ENCODE results near the gene SESN2. TPM values are rescaled to one million over a fixed set of nuclear protein-coding genes. Genes with fewer than 3 reads are reported as not detected.

Gene SESN2
- total and polyA plus RNA-seq, 10 of the 15 experiments (the other 5 are each of a cell fraction or from before 2014, with no cell fraction given) = 1.5 to 40.9 (median 17.8) TPM

DNA sequence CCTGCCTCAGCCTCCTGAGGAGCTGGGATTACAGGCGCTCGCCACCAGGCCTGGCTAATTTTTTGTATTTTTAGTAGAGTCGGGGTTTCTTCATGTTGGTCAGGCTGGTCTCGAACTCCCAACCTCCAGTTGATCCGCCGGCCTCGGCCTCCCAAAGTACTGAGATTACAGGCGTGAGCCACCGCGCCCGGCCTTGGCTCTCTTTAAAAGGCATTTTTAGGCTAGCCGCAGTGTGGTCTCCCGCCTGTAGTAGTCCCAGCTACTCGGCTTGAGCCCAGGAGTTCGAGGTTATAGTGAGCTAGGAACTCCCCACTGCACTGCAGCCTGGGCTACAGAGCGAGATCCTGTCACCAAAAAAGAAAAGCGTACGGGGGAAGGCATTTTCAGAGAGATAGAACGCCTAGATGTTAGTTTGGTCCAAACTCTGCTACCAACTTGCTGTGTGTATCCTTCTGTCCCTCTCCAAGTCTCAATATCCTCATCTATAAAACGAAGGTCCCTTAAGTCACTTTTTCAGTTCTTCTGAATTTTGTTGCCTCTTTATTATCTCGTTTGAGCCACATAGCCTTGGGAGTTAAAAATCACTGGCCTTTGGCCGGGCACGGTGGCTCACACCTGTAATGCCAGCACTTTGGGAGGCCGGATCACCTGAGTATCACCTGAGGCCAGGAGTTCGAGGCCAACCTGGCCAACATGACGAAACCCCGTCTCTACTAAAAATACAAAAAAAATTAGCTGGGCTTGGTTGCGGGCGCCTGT lies 70.3 kb downstream of the SESN2 start (continued):
- TF ChIP-seq MTA2 (IDR thresholded peaks at IDR 0.05; ENCODE audit: low read depth) (no peak), ZBED1 (IDR thresholded peaks at IDR 0.05; ENCODE audit: borderline replicate concordance) (no peak), EZH2 (IDR thresholded peaks at IDR 0.05; ENCODE audit: borderline replicate concordance, control insufficient read depth, low read depth, low read length) (no peak), CHD4 (IDR thresholded peaks at IDR 0.05) (0 out of 2 replicates have a peak, but pooled peaks have one; percentile 9), SIN3A (IDR thresholded peaks at IDR 0.05; ENCODE audit: low read depth, low read length) (no peak), NR2C1 (IDR thresholded peaks at IDR 0.05) (no peak)
- TF ChIP-seq, protein P1, sequence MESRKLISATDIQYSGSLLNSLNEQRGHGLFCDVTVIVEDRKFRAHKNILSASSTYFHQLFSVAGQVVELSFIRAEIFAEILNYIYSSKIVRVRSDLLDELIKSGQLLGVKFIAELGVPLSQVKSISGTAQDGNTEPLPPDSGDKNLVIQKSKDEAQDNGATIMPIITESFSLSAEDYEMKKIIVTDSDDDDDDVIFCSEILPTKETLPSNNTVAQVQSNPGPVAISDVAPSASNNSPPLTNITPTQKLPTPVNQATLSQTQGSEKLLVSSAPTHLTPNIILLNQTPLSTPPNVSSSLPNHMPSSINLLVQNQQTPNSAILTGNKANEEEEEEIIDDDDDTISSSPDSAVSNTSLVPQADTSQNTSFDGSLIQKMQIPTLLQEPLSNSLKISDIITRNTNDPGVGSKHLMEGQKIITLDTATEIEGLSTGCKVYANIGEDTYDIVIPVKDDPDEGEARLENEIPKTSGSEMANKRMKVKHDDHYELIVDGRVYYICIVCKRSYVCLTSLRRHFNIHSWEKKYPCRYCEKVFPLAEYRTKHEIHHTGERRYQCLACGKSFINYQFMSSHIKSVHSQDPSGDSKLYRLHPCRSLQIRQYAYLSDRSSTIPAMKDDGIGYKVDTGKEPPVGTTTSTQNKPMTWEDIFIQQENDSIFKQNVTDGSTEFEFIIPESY (IDR thresholded peaks at IDR 0.05) = no peak
- TF ChIP-seq, protein P2, sequence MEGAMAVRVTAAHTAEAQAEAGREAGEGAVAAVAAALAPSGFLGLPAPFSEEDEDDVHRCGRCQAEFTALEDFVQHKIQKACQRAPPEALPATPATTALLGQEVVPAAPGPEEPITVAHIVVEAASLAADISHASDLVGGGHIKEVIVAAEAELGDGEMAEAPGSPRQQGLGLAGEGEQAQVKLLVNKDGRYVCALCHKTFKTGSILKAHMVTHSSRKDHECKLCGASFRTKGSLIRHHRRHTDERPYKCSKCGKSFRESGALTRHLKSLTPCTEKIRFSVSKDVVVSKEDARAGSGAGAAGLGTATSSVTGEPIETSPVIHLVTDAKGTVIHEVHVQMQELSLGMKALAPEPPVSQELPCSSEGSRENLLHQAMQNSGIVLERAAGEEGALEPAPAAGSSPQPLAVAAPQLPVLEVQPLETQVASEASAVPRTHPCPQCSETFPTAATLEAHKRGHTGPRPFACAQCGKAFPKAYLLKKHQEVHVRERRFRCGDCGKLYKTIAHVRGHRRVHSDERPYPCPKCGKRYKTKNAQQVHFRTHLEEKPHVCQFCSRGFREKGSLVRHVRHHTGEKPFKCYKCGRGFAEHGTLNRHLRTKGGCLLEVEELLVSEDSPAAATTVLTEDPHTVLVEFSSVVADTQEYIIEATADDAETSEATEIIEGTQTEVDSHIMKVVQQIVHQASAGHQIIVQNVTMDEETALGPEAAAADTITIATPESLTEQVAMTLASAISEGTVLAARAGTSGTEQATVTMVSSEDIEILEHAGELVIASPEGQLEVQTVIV (IDR thresholded peaks at IDR 0.05; ENCODE audit: borderline replicate concordance, partially characterized antibody) = peak; percentile 0

Other genes with a start within 250 kb of the SESN2 start
- gene EYA3, start 170.9 kb upstream of the SESN2 start, total RNA-seq (2014; rRNA removed) = 18.3 and 19.0 TPM in 2 replicates
- gene EYA3, start 170.9 kb upstream of the SESN2 start, total RNA-seq (2014; rRNA removed; fragmentation: Illumina TruSeq; extraction: Trizol) = 28.1 and 28.2 TPM in 2 replicates
- 28.5 and 29.6 TPM in 2 replicates for gene EYA3, start 170.9 kb upstream of the SESN2 start, total RNA-seq (2021)
- gene EYA3, start 170.9 kb upstream of the SESN2 start, polyA plus RNA-seq (2011; rRNA removed) = 46.6 and 48.9 TPM in 2 replicates
- 28.1 and 33.0 TPM in 2 replicates for gene EYA3, start 170.9 kb upstream of the SESN2 start, polyA plus RNA-seq (2014; fragmentation: Illumina TruSeq; extraction: Trizol)
- gene EYA3, start 170.9 kb upstream of the SESN2 start, polyA plus RNA-seq (2014; fragmentation: Nextera tagmentation; extraction: Ambion mirVana) = 10 to 100 TPM; 13.0 to 15.6 TPM
- gene EYA3, start 170.9 kb upstream of the SESN2 start, polyA plus RNA-seq (2014; rRNA removed) = 19.8 and 20.1 TPM in 2 replicates
- 10 to 100 TPM; 22.6 to 24.2 TPM for gene EYA3, start 170.9 kb upstream of the SESN2 start, polyA plus RNA-seq (2016; fragmentation: Nextera tagmentation; extraction: Ambion mirVana)
- 18.1 and 23.9 TPM in 2 replicates for gene PTAFR, start 82.8 kb upstream of the SESN2 start, total RNA-seq (2014; rRNA removed)
- gene PTAFR, start 82.8 kb upstream of the SESN2 start, total RNA-seq (2014; rRNA removed; fragmentation: Illumina TruSeq; extraction: Trizol) = 20.1 and 20.2 TPM in 2 replicates
- gene PTAFR, start 82.8 kb upstream of the SESN2 start, total RNA-seq (2021) = 25.5 and 28.4 TPM in 2 replicates
- gene PTAFR, start 82.8 kb upstream of the SESN2 start, polyA plus RNA-seq (2011; rRNA removed) = 167 and 251 TPM in 2 replicates
- 30.6 and 31.1 TPM in 2 replicates for gene PTAFR, start 82.8 kb upstream of the SESN2 start, polyA plus RNA-seq (2014; fragmentation: Illumina TruSeq; extraction: Trizol)
- gene PTAFR, start 82.8 kb upstream of the SESN2 start, polyA plus RNA-seq (2014; fragmentation: Nextera tagmentation; extraction: Ambion mirVana) = 10 to 100 TPM; 29.8 to 57.7 TPM
- 25.5 and 31.3 TPM in 2 replicates for gene PTAFR, start 82.8 kb upstream of the SESN2 start, polyA plus RNA-seq (2014; rRNA removed)
- gene PTAFR, start 82.8 kb upstream of the SESN2 start, polyA plus RNA-seq (2016; fragmentation: Nextera tagmentation; extraction: Ambion mirVana) = 10 to 100 TPM; 17.5 to 18.2 TPM
- 91.2 and 109 TPM in 2 replicates for gene DNAJC8, start 26.5 kb upstream of the SESN2 start, total RNA-seq (2014; rRNA removed)
- 152 and 155 TPM in 2 replicates for gene DNAJC8, start 26.5 kb upstream of the SESN2 start, total RNA-seq (2014; rRNA removed; fragmentation: Illumina TruSeq; extraction: Trizol)
- 109 and 111 TPM in 2 replicates for gene DNAJC8, start 26.5 kb upstream of the SESN2 start, total RNA-seq (2021)
- gene DNAJC8, start 26.5 kb upstream of the SESN2 start, polyA plus RNA-seq (2011; rRNA removed) = 137 and 176 TPM in 2 replicates
- 251 and 323 TPM in 2 replicates for gene DNAJC8, start 26.5 kb upstream of the SESN2 start, polyA plus RNA-seq (2014; fragmentation: Illumina TruSeq; extraction: Trizol)
- 100 to 1,000 TPM; 209 to 296 TPM for gene DNAJC8, start 26.5 kb upstream of the SESN2 start, polyA plus RNA-seq (2014; fragmentation: Nextera tagmentation; extraction: Ambion mirVana)
- gene DNAJC8, start 26.5 kb upstream of the SESN2 start, polyA plus RNA-seq (2014; rRNA removed) = 95.0 and 106 TPM in 2 replicates
- gene DNAJC8, start 26.5 kb upstream of the SESN2 start, polyA plus RNA-seq (2016; fragmentation: Nextera tagmentation; extraction: Ambion mirVana) = 100 to 1,000 TPM; 149 to 155 TPM
- 515 and 527 TPM in 2 replicates for gene ATP5IF1, start 23.4 kb upstream of the SESN2 start, total RNA-seq (2014; rRNA removed)
- 256 and 286 TPM in 2 replicates for gene ATP5IF1, start 23.4 kb upstream of the SESN2 start, total RNA-seq (2014; rRNA removed; fragmentation: Illumina TruSeq; extraction: Trizol)
- 314 and 320 TPM in 2 replicates for gene ATP5IF1, start 23.4 kb upstream of the SESN2 start, total RNA-seq (2021)
- gene ATP5IF1, start 23.4 kb upstream of the SESN2 start, polyA plus RNA-seq (2011; rRNA removed) = 279 and 352 TPM in 2 replicates
- 146 and 253 TPM in 2 replicates for gene ATP5IF1, start 23.4 kb upstream of the SESN2 start, polyA plus RNA-seq (2014; fragmentation: Illumina TruSeq; extraction: Trizol)
- 100 to 1,000 TPM; 296 to 883 TPM for gene ATP5IF1, start 23.4 kb upstream of the SESN2 start, polyA plus RNA-seq (2014; fragmentation: Nextera tagmentation; extraction: Ambion mirVana)
- gene ATP5IF1, start 23.4 kb upstream of the SESN2 start, polyA plus RNA-seq (2014; rRNA removed) = 892 and 1,008 TPM in 2 replicates
- gene ATP5IF1, start 23.4 kb upstream of the SESN2 start, polyA plus RNA-seq (2016; fragmentation: Nextera tagmentation; extraction: Ambion mirVana) = 1,000 to 10,000 TPM; 1,209 to 1,210 TPM
- gene MED18, start 69.5 kb downstream of the SESN2 start, total RNA-seq (2014; rRNA removed) = 24.1 and 24.9 TPM in 2 replicates
- 21.2 and 23.9 TPM in 2 replicates for gene MED18, start 69.5 kb downstream of the SESN2 start, total RNA-seq (2014; rRNA removed; fragmentation: Illumina TruSeq; extraction: Trizol)
- 19.3 and 21.9 TPM in 2 replicates for gene MED18, start 69.5 kb downstream of the SESN2 start, total RNA-seq (2021)
- 42.2 and 45.7 TPM in 2 replicates for gene MED18, start 69.5 kb downstream of the SESN2 start, polyA plus RNA-seq (2011; rRNA removed)
- gene MED18, start 69.5 kb downstream of the SESN2 start, polyA plus RNA-seq (2014; fragmentation: Illumina TruSeq; extraction: Trizol) = 28.1 and 33.5 TPM in 2 replicates
- 10 to 100 TPM; 31.3 to 33.3 TPM for gene MED18, start 69.5 kb downstream of the SESN2 start, polyA plus RNA-seq (2014; fragmentation: Nextera tagmentation; extraction: Ambion mirVana)
- gene MED18, start 69.5 kb downstream of the SESN2 start, polyA plus RNA-seq (2014; rRNA removed) = 20.9 and 22.1 TPM in 2 replicates
- gene MED18, start 69.5 kb downstream of the SESN2 start, polyA plus RNA-seq (2016; fragmentation: Nextera tagmentation; extraction: Ambion mirVana) = 10 to 100 TPM; 23.1 to 25.7 TPM
- gene PHACTR4, start 110.2 kb downstream of the SESN2 start, total RNA-seq (2014; rRNA removed) = 10.1 and 10.4 TPM in 2 replicates
- 12.4 and 13.1 TPM in 2 replicates for gene PHACTR4, start 110.2 kb downstream of the SESN2 start, total RNA-seq (2014; rRNA removed; fragmentation: Illumina TruSeq; extraction: Trizol)
- 25.4 and 28.7 TPM in 2 replicates for gene PHACTR4, start 110.2 kb downstream of the SESN2 start, total RNA-seq (2021)
- gene PHACTR4, start 110.2 kb downstream of the SESN2 start, polyA plus RNA-seq (2011; rRNA removed) = 9.1 and 10.4 TPM in 2 replicates
- gene PHACTR4, start 110.2 kb downstream of the SESN2 start, polyA plus RNA-seq (2014; fragmentation: Illumina TruSeq; extraction: Trizol) = 34.2 and 37.7 TPM in 2 replicates
- gene PHACTR4, start 110.2 kb downstream of the SESN2 start, polyA plus RNA-seq (2014; fragmentation: Nextera tagmentation; extraction: Ambion mirVana) = 1 to 10 TPM; 8.9 to 9.3 TPM
- 12.5 and 12.9 TPM in 2 replicates for gene PHACTR4, start 110.2 kb downstream of the SESN2 start, polyA plus RNA-seq (2014; rRNA removed)
- 10 to 100 TPM; 16.9 to 19.0 TPM for gene PHACTR4, start 110.2 kb downstream of the SESN2 start, polyA plus RNA-seq (2016; fragmentation: Nextera tagmentation; extraction: Ambion mirVana)
- 69.0 and 78.6 TPM in 2 replicates for gene RCC1, start 246.5 kb downstream of the SESN2 start, total RNA-seq (2014; rRNA removed)
- gene RCC1, start 246.5 kb downstream of the SESN2 start, total RNA-seq (2014; rRNA removed; fragmentation: Illumina TruSeq; extraction: Trizol) = 66.3 and 71.8 TPM in 2 replicates
- 79.4 and 86.2 TPM in 2 replicates for gene RCC1, start 246.5 kb downstream of the SESN2 start, total RNA-seq (2021)
- gene RCC1, start 246.5 kb downstream of the SESN2 start, polyA plus RNA-seq (2011; rRNA removed) = 45.4 and 64.5 TPM in 2 replicates
- gene RCC1, start 246.5 kb downstream of the SESN2 start, polyA plus RNA-seq (2014; fragmentation: Illumina TruSeq; extraction: Trizol) = 69.6 and 99.4 TPM in 2 replicates
- gene RCC1, start 246.5 kb downstream of the SESN2 start, polyA plus RNA-seq (2014; fragmentation: Nextera tagmentation; extraction: Ambion mirVana) = 10 to 100 TPM in 1 of 2 experiments, 1 to 10 TPM in 1; 8.3 to 15.2 TPM
- 77.5 and 85.3 TPM in 2 replicates for gene RCC1, start 246.5 kb downstream of the SESN2 start, polyA plus RNA-seq (2014; rRNA removed)
- gene RCC1, start 246.5 kb downstream of the SESN2 start, polyA plus RNA-seq (2016; fragmentation: Nextera tagmentation; extraction: Ambion mirVana) = 10 to 100 TPM; 71.0 to 78.7 TPM

Data from GM12878 (cell line).